IMR-90 (cell line): Measurements from ENCODE around the gene PALLD. TPM values are rescaled to one million over a fixed set of nuclear protein-coding genes. Genes with fewer than 3 reads are reported as not detected.
A peak's percentile ranks its signal among the peaks of the same experiment; 100 is the strongest.

ENCODE experiments used
- ATAC-seq: fragments of 200-7000 bp; cut with Tn5 transposase; 2 replicates; pipeline ENCODE4 v1.9.1; 2020; ENCODE audit warnings: low read depth, mild to moderate bottlenecking, moderate library complexity
- BruUV-seq: library from RNA; stranded (reverse); fragments of 400-500 nt; replicated peaks from 2 replicates; lab custom pipeline; 2021; lab: Mats Ljungman, UMichigan
- CTCF ChIA-PET: fragments of 300-600 bp; formaldehyde crosslinking; extraction: SDS; loops from one replicate; lab custom pipeline; 2021; ENCODE audit warnings: antibody characterized with exemption; lab: Yijun Ruan, JAX
- POLR2A ChIA-PET: fragments of 300-600 bp; sonication (Branson Sonifier 250); formaldehyde crosslinking; loops from one replicate; lab custom pipeline; 2022; ENCODE audit warnings: antibody characterized with exemption; ENCODE audit not compliant: unreplicated experiment; lab: Charles Lee
- DNase-seq: peaks from one replicate; pipeline ENCODE4 v3.0.0; 2013
- H2AFZ ChIP-seq: replicated peaks from 2 replicates; pipeline ENCODE3; 2013; ENCODE audit warnings: low read length, mild to moderate bottlenecking; ENCODE audit not compliant: poor library complexity
- H2AK5ac ChIP-seq: 2 replicates; pipeline ENCODE4 v1.6.1; 2013; ENCODE audit warnings: low read depth, low read length, inconsistent platforms
- H2AK9ac ChIP-seq: replicated peaks from 2 replicates; pipeline ENCODE3; 2013; ENCODE audit warnings: mild to moderate bottlenecking, low read depth, low read length, moderate library complexity; ENCODE audit not compliant: poor library complexity
- H2BK120ac ChIP-seq: 2 replicates; pipeline ENCODE4 v1.6.1; 2013; ENCODE audit warnings: low read depth, low read length, inconsistent platforms
- H2BK15ac ChIP-seq: 3 replicates; pipeline ENCODE4 v1.6.1; 2013; ENCODE audit warnings: low read depth, low read length, inconsistent platforms
- H2BK20ac ChIP-seq: 2 replicates; pipeline ENCODE4 v1.6.1; 2013; ENCODE audit warnings: low read depth, mild to moderate bottlenecking, inconsistent platforms, low read length, moderate library complexity
- H2BK5ac ChIP-seq: 2 replicates; pipeline ENCODE4 v1.6.1; 2013; ENCODE audit warnings: mild to moderate bottlenecking, low read depth, low read length, inconsistent platforms; ENCODE audit not compliant: poor library complexity, severe bottlenecking
- H3K14ac ChIP-seq: replicated peaks from 2 replicates; pipeline ENCODE4 v1.6.1; 2013; ENCODE audit warnings: low read depth, low read length, inconsistent platforms
- H3K18ac ChIP-seq: 2 replicates; pipeline ENCODE4 v1.6.1; 2013; ENCODE audit warnings: low read depth, low read length, control low read depth
- H3K23ac ChIP-seq: 2 replicates; pipeline ENCODE4 v1.6.1; 2013; ENCODE audit warnings: low read depth, low read length, inconsistent platforms
- H3K27ac ChIP-seq: 2 replicates; pipeline ENCODE4 v1.5.1; 2013; ENCODE audit warnings: mild to moderate bottlenecking, control low read depth, low read length; ENCODE audit not compliant: insufficient read depth
- H3K27me3 ChIP-seq: 2 replicates; pipeline ENCODE4 v1.6.1; 2013; ENCODE audit warnings: low read length; ENCODE audit not compliant: control insufficient read depth, insufficient read depth
- H3K36me3 ChIP-seq: 2 replicates; pipeline ENCODE4 v1.6.1; 2013; ENCODE audit warnings: low read length, mixed read lengths; ENCODE audit not compliant: control insufficient read depth, insufficient read depth
- H3K4ac ChIP-seq: 2 replicates; pipeline ENCODE4 v1.6.1; 2013; ENCODE audit warnings: low read depth, low read length, inconsistent platforms
- H3K4me1 ChIP-seq: 2 replicates; pipeline ENCODE4 v1.6.1; 2013; ENCODE audit warnings: low read length, mixed read lengths; ENCODE audit not compliant: control insufficient read depth, insufficient read depth
- H3K4me2 ChIP-seq: 2 replicates; pipeline ENCODE4 v1.6.1; 2013; ENCODE audit warnings: low read depth, mild to moderate bottlenecking, control low read depth, low read length, moderate library complexity
- H3K4me3 ChIP-seq: 2 replicates; pipeline ENCODE4 v1.5.1; 2013; ENCODE audit warnings: low read depth, mild to moderate bottlenecking, control low read depth, low read length, moderate library complexity; ENCODE audit not compliant: insufficient read depth
- H3K56ac ChIP-seq: 2 replicates; pipeline ENCODE4 v1.6.1; 2013; ENCODE audit warnings: low read length, inconsistent platforms; ENCODE audit not compliant: insufficient read depth; ENCODE audit errors: extremely low read depth
- H3K79me1 ChIP-seq, 2 experiments: 2 replicates each; pipeline ENCODE4 v1.6.1; 2013; ENCODE audit warnings: low read length in 2 of 2, inconsistent platforms in 1 of 2, low read depth in 1 of 2
- H3K9ac ChIP-seq: 2 replicates; pipeline ENCODE4 v1.6.1; 2013; ENCODE audit warnings: low read depth, low read length, control low read depth
- H3K9me1 ChIP-seq: 2 replicates; pipeline ENCODE4 v1.6.1; 2013; ENCODE audit warnings: low read length, inconsistent platforms; ENCODE audit not compliant: insufficient read depth
- H3K9me3 ChIP-seq: 2 replicates; pipeline ENCODE4 v1.6.1; 2013; ENCODE audit warnings: low read length; ENCODE audit not compliant: control insufficient read depth, insufficient read depth
- H4K20me1 ChIP-seq: 2 replicates; pipeline ENCODE4 v1.6.1; 2013; ENCODE audit warnings: low read length, inconsistent platforms; ENCODE audit not compliant: insufficient read depth
- H4K5ac ChIP-seq: 2 replicates; pipeline ENCODE4 v1.6.1; 2013; ENCODE audit warnings: mild to moderate bottlenecking, low read depth, low read length, control low read depth
- H4K8ac ChIP-seq, 2 experiments: 2 replicates each; pipeline ENCODE4 v1.6.1; 2013; ENCODE audit warnings: low read depth in 2 of 2, low read length in 2 of 2, control low read depth in 1 of 2, inconsistent platforms in 1 of 2
- H4K91ac ChIP-seq: 2 replicates; pipeline ENCODE4 v1.6.1; 2013; ENCODE audit warnings: low read depth, low read length, inconsistent platforms; ENCODE audit not compliant: insufficient read depth
- ELK1 ChIP-seq: fragments of 150-350 bp; IDR thresholded peaks from 2 replicates; pipeline ENCODE4 v1.6.1; 2016; ENCODE audit warnings: low read depth, mild to moderate bottlenecking, low read length, moderate library complexity, borderline replicate concordance
- RCOR1 ChIP-seq: IDR thresholded peaks from 2 replicates; pipeline ENCODE4 v1.6.1; 2012; ENCODE audit warnings: mild to moderate bottlenecking, low read length, improper control_type of control experiment; ENCODE audit not compliant: insufficient replicate concordance
- WGBS, 2 experiments: methylation state at CpG; one replicate each; pipeline versions ENCODE4 v1.1.5 to v1.1.7; 2013; ENCODE audit warnings: missing lambda C conversion rate in 2 of 2; ENCODE audit not compliant: insufficient read length in 1 of 2; ENCODE audit errors: extremely low coverage in 2 of 2; 5-methylcytosine and 5-hydroxymethylcytosine counted together
- dilution Hi-C: fragments of 300-500 bp; cut with HindIII; formaldehyde crosslinking; loops from one replicate; pipeline ENCODE4 v1.14.3; 2018; ENCODE audit warnings: low sequenced_read_pairs; ENCODE audit not compliant: unreplicated experiment
- in situ Hi-C: fragments of 300-500 bp; cut with MboI; formaldehyde crosslinking; loops from 3 replicates; pipeline ENCODE4 v1.14.3; 2019; ENCODE audit warnings: low sequenced_read_pairs, inconsistent platforms, mixed read lengths
- intact Hi-C: fragments of 100-400 bp; cut with micrococcal nuclease; formaldehyde crosslinking; loops from 2 replicates; pipeline ENCODE4 v1.10.0; 2022
- polyA plus RNA-seq, 3 experiments: library from polyadenylated mRNA; depleted of rRNA; stranded (reverse); fragments of >200 nt; gene quantifications; 2 replicates each; pipeline ENCODE4 v1.2.3, GENCODE V29; 2012; ENCODE audit warnings: low replicate concordance in 1 of 3
- total RNA-seq: library from RNA; depleted of rRNA; stranded (reverse); fragments of >200 nt; gene quantifications from 2 replicates; pipeline ENCODE4 v1.2.3, GENCODE V29; 2012

The PALLD gene
- total and polyA plus RNA-seq, 2 of the 4 experiments (the other 2 are of a cell fraction): 91.0 to 91.9 TPM

- Histone ChIP-seq H3K9ac (no peak overlapping the region), H3K79me1 (peaks cover 0 to 8% of the 10 kb centered on the region in 2 experiments; a peak in 1 of 4 replicates), H3K14ac (no peak overlapping the region), H3K27ac (no peak overlapping the region), H3K23ac (no peak overlapping the region), H3K4me1 (peaks cover 10% of the 10 kb centered on the region), H2BK120ac (peak overlapping the region; percentile 45; the same call in 1 of the 2 replicates), H2BK5ac (no peak overlapping the region), H3K18ac (no peak overlapping the region), H3K9me3 (no peaks in the 10 kb centered on the region), H2AK9ac (no peak overlapping the region), H4K91ac (no peak overlapping the region; the same call in 1 of the 2 replicates), H3K27me3 (no peaks in the 10 kb centered on the region), H2AFZ (no peak overlapping the region), H3K4me2 (no peak overlapping the region), H3K4ac (peak overlapping the region; percentile 74), H3K4me3 (no peak overlapping the region), H2BK15ac (no peak overlapping the region), H3K36me3 (no peaks in the 10 kb centered on the region), H2AK5ac (0 out of 2 replicates have a peak overlapping the region, but pooled peaks have one; percentile 61), H4K20me1 (no peaks in the 10 kb centered on the region), H3K9me1 (0 out of 2 replicates have a peak, but pooled peaks cover 2% of the 10 kb centered on the region), H4K5ac (no peak overlapping the region), H2BK20ac (no peak overlapping the region), H3K56ac (no peak overlapping the region), H4K8ac (no peak overlapping the region)
- ATAC-seq (no peak), DNase-seq (no peak)
- no peak for TF ChIP-seq RCOR1
- TF ChIP-seq ELK1: no peak
- in situ Hi-C loops (no loop called here), intact Hi-C loops (no loop called here), dilution Hi-C loops (no loop called here)
- 100% methylated on average over 1 of the region's 4 CpGs; no CpG with 5 or more reads in 1 of the 2 experiments for WGBS, 2 experiments
- no TSS peak for BruUV-seq
- CTCF ChIA-PET: interaction anchor here (0.5 kb wide), 1 partner anchor 14 kb away, joined by 3 read pairs; no protein-coding TSS in a partner anchor
- POLR2A ChIA-PET: no interaction called here
These were observed 132.7 kb downstream of the PALLD start for GRCh38 chr4:168629566-168629965.
